Measurements from ENCODE around the gene UACA.
"Not testable (repeated sequence)": the region's sequence is repeated elsewhere in the genome, so short reads cannot be mapped to it uniquely, and the experiment has no call there.

UACA gene

GRCh38 chr15:70753101-70753829, 10.1 kb downstream of the UACA start:
- no peak for DNase-seq (ENCODE audit: low read depth)

GRCh38 chr15:70752193-70752635, 11.1 kb downstream of the UACA start:
- no peak for DNase-seq (ENCODE audit: low read depth)

- no peak for DNase-seq (ENCODE audit: low read depth)
Measured at GRCh38 chr15:70750203-70750869, 13.0 kb downstream of the UACA start.

- DNase-seq (ENCODE audit: low read depth), result no peak
Measured at GRCh38 chr15:70748281-70748747, 15.0 kb downstream of the UACA start.

- DNase-seq (ENCODE audit: low read depth), result not testable (repeated sequence)
Measured at GRCh38 chr15:70746598-70746997, 16.8 kb downstream of the UACA start.

GRCh38 chr15:70742928-70743327, 20.4 kb downstream of the UACA start:
- DNase-seq (ENCODE audit: low read depth), result no peak

- DNase-seq (ENCODE audit: low read depth), result no peak
Measured at GRCh38 chr15:70741677-70742293, 21.6 kb downstream of the UACA start.

GRCh38 chr15:70741107-70741531, 22.2 kb downstream of the UACA start:
- no peak for DNase-seq (ENCODE audit: low read depth)

GRCh38 chr15:70735040-70735439, 28.3 kb downstream of the UACA start:
- DNase-seq (ENCODE audit: low read depth), result not testable (repeated sequence)

- DNase-seq (ENCODE audit: low read depth), result no peak
Measured at GRCh38 chr15:70729164-70729563, 34.2 kb downstream of the UACA start.

GRCh38 chr15:70726753-70727152, 36.6 kb downstream of the UACA start:
- no peak for DNase-seq (ENCODE audit: low read depth)

GRCh38 chr15:70723927-70724326, 39.4 kb downstream of the UACA start:
- no peak for DNase-seq (ENCODE audit: low read depth)

GRCh38 chr15:70723122-70723422, 40.3 kb downstream of the UACA start:
- DNase-seq (ENCODE audit: low read depth), result no peak

GRCh38 chr15:70722266-70723121, 40.9 kb downstream of the UACA start:
- no peak for DNase-seq (ENCODE audit: low read depth)

GRCh38 chr15:70720228-70721016, 42.9 kb downstream of the UACA start:
- DNase-seq (ENCODE audit: low read depth), result no peak

GRCh38 chr15:70717237-70717793, 46.0 kb downstream of the UACA start:
- no peak for DNase-seq (ENCODE audit: low read depth)

- no peak for DNase-seq (ENCODE audit: low read depth)
Measured at GRCh38 chr15:70715840-70716485, 47.4 kb downstream of the UACA start.

GRCh38 chr15:70714565-70714964, 48.8 kb downstream of the UACA start:
- no peak for DNase-seq (ENCODE audit: low read depth)

- no peak for DNase-seq (ENCODE audit: low read depth)
Measured at GRCh38 chr15:70714015-70714414, 49.3 kb downstream of the UACA start.

- no peak for DNase-seq (ENCODE audit: low read depth)
Measured at GRCh38 chr15:70712271-70712670, 51.1 kb downstream of the UACA start.

GRCh38 chr15:70710714-70711113, 52.6 kb downstream of the UACA start:
- DNase-seq (ENCODE audit: low read depth), result no peak

Data from activated T-cell treated with anti-CD3 and anti-CD28 coated beads for 24 hours (primary cell).